Small intestine (tissue), 7 donors: ENCODE measurements around the gene TMEM131. TPM values are rescaled to one million over a fixed set of nuclear protein-coding genes. Genes with fewer than 3 reads are reported as not detected.
"Not testable (repeated sequence)": the region's sequence is repeated elsewhere in the genome, so short reads cannot be mapped to it uniquely, and the experiment has no call there.

Experiments used
- DNase-seq, 2 donors: peaks; one replicate each; pipeline versions ENCODE4 v3.0.0 to v3.0.0-alpha.2; 2013
- FAIRE-seq: peaks from 2 replicates; lab custom pipeline; 2012; peaks lifted over from hg19 to GRCh38; lab: Jason Lieb, UNC
- H3K27ac ChIP-seq, 3 donors: one replicate each; pipeline ENCODE4 v1.5.1; 2013; ENCODE audit warnings: low read length in 2 of 3, mild to moderate bottlenecking in 2 of 3, control low read depth in 1 of 3, inconsistent platforms in 1 of 3, low read depth in 1 of 3, moderate library complexity in 1 of 3
- H3K27me3 ChIP-seq, 3 donors: one replicate each; pipeline ENCODE4 v1.6.1; 2013; ENCODE audit warnings: low read length in 3 of 3, inconsistent platforms in 1 of 3; ENCODE audit not compliant: control insufficient read depth in 3 of 3, insufficient read depth in 3 of 3
- H3K36me3 ChIP-seq, 3 donors: one replicate each; pipeline ENCODE4 v1.6.1; 2013; ENCODE audit warnings: low read length in 3 of 3, inconsistent platforms in 1 of 3, low read depth in 1 of 3, mild to moderate bottlenecking in 1 of 3, moderate library complexity in 1 of 3; ENCODE audit not compliant: control insufficient read depth in 3 of 3, insufficient read depth in 2 of 3
- H3K4me1 ChIP-seq, 3 donors: one replicate each; pipeline ENCODE4 v1.6.1; 2013; ENCODE audit warnings: low read length in 2 of 3, inconsistent platforms in 1 of 3, low read depth in 1 of 3, mild to moderate bottlenecking in 1 of 3, moderate library complexity in 1 of 3; ENCODE audit not compliant: control insufficient read depth in 3 of 3, insufficient read depth in 2 of 3
- H3K4me3 ChIP-seq, 3 donors: one replicate each; pipeline ENCODE4 v1.5.1; 2013; ENCODE audit warnings: low read length in 3 of 3, control low read depth in 1 of 3, inconsistent platforms in 1 of 3, low read depth in 1 of 3, mild to moderate bottlenecking in 1 of 3, moderate library complexity in 1 of 3
- H3K9me3 ChIP-seq, 2 donors: one replicate each; pipeline ENCODE4 v1.6.1; 2013; ENCODE audit warnings: low read depth in 1 of 2, low read length in 1 of 2; ENCODE audit not compliant: control insufficient read depth in 2 of 2, insufficient read depth in 1 of 2
- WGBS, 3 donors: extraction: QIAGEN DNeasy Blood & Tissue Kit; methylation state at CpG; one replicate each; pipeline ENCODE4 v1.1.7; 2013; 5-methylcytosine and 5-hydroxymethylcytosine counted together
- polyA plus RNA-seq, 4 donors: library from polyadenylated mRNA; stranded (reverse) in 3 of 4; unstranded in 1 of 4; fragments of 200-250 nt in 3 of 4; fragments of 120-200 nt in 1 of 4; gene quantifications; one replicate each; pipeline versions ENCODE4 v1.2.1 to v1.2.3, GENCODE V29; 2013
- donor health status: healthy with polysubstance abuse.
- donor health status: control.
- donor health status: control.
- donor health status: Bipolar disorder and iron deficiency.
- donor health status: healthy.

Gene TMEM131
- polyA plus RNA-seq, 4 donors = 6.5 to 47.7 (median 13.8) TPM

DNA sequence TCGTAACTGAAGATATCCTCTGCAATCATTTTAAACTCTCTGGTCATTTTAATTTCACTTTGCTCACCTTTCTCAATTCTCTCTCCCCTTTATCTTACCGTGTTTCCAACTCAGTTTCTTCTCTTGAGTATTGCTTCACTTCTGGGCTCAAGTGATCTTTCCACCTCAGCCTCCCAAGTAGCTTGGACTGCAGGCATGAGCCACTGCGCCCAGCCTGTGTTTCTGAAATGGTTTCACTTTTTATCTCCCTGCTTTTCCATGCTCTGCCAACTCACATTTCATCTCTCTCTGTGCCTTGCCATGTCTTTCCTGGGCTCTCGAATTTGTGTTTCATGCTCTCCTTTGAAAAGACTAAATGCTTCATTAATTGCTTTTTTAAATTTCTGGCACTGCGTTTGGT lies 30.5 kb upstream of the TMEM131 start:
- no peak for FAIRE-seq
- peaks cover 0 to 3% (median 0%) of the 10 kb centered on the region in 3 donors for H3K27me3 ChIP-seq
- H3K27ac ChIP-seq = no peak overlapping the region
- H3K36me3 ChIP-seq = no peaks in the 10 kb centered on the region
- no peak overlapping the region for H3K4me3 ChIP-seq
- DNase-seq = peak; percentile 11 to 63
- WGBS, 3 donors = 25 to 49% (median 30%) methylated on average over 5 of the region's 5 CpGs
- H3K4me1 ChIP-seq = no peaks in the 10 kb centered on the region
- H3K9me3 ChIP-seq = no peaks in the 10 kb centered on the region

DNA sequence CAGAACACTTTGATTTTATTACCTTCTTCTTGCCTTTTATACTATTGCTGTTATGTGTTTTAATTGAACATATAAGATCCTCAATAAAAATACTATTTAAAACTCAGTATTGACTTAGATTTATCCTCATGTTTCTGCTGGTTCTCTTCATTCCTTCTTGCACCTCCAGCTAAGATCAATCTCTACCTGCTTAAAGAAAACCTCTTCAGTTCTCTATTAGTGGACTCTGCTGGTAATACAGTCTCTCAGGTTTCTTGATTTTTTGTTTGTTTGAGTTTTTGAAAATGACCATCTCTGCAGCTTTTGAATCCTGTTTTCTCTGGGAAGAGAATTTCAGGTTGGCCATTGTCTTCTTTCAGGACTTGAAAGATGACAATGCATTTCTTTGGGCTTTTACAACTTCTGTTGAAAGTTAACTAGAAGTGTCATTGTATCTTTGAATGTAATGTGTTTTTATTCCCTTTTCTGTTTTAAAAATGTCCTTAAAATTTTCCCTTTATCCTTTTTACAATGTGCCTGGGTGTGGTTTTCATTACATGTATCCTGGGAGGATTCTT lies 29.8 kb upstream of the TMEM131 start:
- peaks cover 0 to 3% (median 0%) of the 10 kb centered on the region in 3 donors for H3K27me3 ChIP-seq
- H3K27ac ChIP-seq = no peak overlapping the region
- H3K4me1 ChIP-seq = no peaks in the 10 kb centered on the region
- no peaks in the 10 kb centered on the region for H3K9me3 ChIP-seq
- FAIRE-seq (no peak), DNase-seq (no peak)
- H3K36me3 ChIP-seq = no peaks in the 10 kb centered on the region
- no peak overlapping the region for H3K4me3 ChIP-seq

DNA sequence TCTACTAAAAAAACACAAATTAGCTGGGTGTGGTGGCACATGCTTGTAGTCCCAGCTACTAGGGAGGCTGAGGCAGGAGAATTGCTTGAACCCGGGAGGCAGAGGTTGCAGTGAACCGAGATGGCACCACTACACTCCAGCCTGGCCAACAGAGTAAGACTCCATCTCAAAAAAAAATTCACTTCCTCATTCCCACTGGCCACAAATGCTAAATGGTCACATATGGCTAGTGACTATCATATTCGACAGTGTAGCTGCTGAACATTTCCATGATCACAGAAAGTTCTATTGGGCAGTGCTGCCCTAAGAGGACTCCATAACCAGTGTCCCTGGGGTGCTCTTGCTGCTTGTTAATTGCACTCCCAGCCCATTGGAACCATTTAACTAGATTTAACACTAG lies 26.3 kb upstream of the TMEM131 start:
- WGBS, 3 donors = 86 to 98% (median 95%) methylated on average over 3 of the region's 3 CpGs
- H3K4me1 ChIP-seq, H3K27ac ChIP-seq: not testable (repeated sequence)

DNA sequence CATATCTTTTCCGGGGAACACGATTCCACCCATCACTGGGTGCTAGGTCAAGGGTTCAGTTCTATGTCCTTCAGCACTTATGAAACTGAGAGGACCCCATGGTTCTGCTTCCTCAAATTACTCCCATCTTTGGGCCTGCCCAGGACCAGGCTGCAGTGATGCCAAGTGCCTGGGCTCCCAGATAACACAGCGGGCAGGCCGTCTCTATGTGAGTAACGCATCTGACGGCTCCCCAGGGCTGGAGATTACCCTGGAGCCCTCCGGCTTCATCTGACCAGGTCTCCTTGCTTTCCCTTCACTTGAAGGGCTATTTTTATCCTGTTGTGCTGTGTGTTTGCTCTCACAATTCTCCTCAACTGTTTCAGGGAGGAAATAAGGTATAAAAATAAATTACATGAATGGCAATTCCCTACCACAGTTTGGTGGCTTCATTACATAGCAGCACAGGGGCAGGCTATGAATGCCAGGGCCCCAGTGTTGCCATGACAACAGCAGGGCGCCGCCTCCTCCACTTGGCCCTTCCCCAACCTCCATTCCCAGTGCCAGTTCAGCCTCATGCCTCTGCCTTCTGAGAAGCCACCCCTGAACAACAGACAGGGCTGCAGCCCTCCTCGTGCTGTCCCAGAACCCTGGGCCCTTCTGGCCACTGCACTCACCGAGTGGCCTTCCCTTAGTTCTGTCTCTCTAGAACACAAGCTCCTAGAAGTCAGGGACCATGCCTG lies 25.4 kb upstream of the TMEM131 start:
- Histone ChIP-seq H3K36me3 (no peaks in the 10 kb centered on the region), H3K4me1 (peaks cover 0 to 4% (median 0%) of the 10 kb centered on the region in 3 donors), H3K27ac (no peak overlapping the region), H3K9me3 (peaks cover 0 to 3% of the 10 kb centered on the region in 2 donors), H3K27me3 (no peaks in the 10 kb centered on the region), H3K4me3 (no peak overlapping the region)
- WGBS, 3 donors = 84 to 90% (median 89%) methylated on average over 11 of the region's 11 CpGs
- FAIRE-seq (no peak), DNase-seq (no peak)

More for the DNA sequence above, 26.3 kb upstream of the TMEM131 start:
- DNase-seq, H3K27me3 ChIP-seq, H3K4me3 ChIP-seq, FAIRE-seq, H3K36me3 ChIP-seq, H3K9me3 ChIP-seq: not testable (repeated sequence)

DNA sequence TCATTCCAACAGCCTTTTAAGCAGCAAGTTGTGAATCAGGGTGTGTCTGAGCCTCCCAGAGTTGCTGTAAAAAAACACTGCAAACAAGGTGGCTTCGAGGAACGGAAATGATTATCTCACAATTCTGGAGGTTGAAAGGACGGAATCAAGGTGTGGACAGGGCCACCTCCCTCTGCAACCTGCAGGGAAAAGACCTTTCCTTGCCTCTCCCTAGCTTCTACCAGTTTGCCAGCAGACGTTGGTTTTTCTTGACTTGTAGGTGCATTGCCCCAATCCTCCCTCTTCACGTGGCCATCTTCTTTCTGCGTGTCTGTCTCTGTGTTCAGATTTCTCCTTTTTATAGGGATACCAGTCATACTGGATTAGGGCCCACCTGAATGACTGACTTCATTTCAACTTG lies 24.8 kb upstream of the TMEM131 start:
- Histone ChIP-seq H3K27me3 (no peaks in the 10 kb centered on the region), H3K27ac (no peak overlapping the region), H3K4me1 (peaks cover 0 to 4% (median 0%) of the 10 kb centered on the region in 3 donors), H3K36me3 (no peaks in the 10 kb centered on the region), H3K9me3 (peaks cover 0 to 3% of the 10 kb centered on the region in 2 donors), H3K4me3 (no peak overlapping the region)
- no peak for FAIRE-seq
- peak; percentile 19 to 77 for DNase-seq
- WGBS, 3 donors = 33 to 72% (median 56%) methylated on average over 6 of the region's 6 CpGs

DNA sequence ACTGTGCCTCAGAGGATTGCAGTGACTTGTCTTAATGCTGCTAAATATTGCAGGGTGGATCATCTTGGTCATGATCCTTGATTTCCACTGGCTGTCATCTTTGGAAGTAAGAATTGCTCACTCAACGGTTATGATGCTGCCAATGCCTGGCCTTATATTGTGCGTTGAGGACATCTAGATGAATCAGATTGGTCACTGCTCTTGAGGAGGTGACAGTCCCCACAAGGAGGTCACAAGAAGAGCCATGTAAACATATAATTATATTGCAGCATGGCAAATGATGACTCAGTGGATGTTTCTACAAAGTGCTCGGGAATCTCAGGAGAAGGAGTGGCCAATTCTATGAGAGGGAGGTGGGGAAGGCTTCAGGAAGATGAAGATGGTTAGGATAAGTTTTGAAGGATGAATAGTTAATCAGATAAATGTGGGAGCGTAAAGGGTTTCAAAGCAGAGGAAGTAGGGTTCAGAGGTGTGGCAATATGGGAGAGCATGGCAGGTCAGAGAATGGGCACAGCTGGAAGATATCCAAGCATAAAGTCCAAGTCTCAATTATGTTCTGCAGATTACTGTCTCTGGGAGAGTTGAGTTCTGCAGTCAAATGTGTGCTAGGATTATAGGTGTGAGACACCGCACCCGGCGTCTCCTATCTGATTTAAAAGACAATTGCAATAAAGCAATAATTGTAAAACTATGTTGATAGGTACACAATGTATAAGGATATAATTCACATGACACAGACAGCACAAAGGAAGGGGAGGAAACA lies 21.3 kb upstream of the TMEM131 start:
- 30 to 66% (median 39%) methylated on average over 7 of the region's 7 CpGs for WGBS, 3 donors
- H3K27ac ChIP-seq = no peak overlapping the region
- peaks cover 0 to 4% (median 0%) of the 10 kb centered on the region in 3 donors for H3K4me1 ChIP-seq
- H3K36me3 ChIP-seq = no peaks in the 10 kb centered on the region
- FAIRE-seq = no peak
- peaks cover 0 to 3% of the 10 kb centered on the region in 2 donors for H3K9me3 ChIP-seq
- peak; percentile 65 to 97 for DNase-seq
- H3K27me3 ChIP-seq = no peaks in the 10 kb centered on the region
- H3K4me3 ChIP-seq = no peak overlapping the region

DNA sequence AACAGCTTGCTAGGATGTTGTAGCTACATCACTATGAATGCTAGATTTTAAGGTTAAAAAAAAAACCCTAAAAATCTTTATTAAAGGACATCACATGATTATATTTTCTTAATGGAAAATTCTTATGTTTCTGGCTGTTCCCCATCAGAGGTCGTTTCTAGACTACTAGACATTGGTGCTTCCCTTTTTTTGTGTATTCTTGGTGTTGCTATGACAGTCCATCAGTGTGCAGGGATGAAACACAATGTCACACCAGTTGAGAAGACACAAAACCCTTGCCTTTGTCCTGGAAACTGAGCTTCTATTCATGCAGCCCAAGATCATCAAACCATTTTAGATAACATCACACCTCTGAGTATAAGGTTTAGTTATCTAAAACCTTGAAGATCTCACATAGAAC lies 19.9 kb upstream of the TMEM131 start:
- no peak for FAIRE-seq

DNA sequence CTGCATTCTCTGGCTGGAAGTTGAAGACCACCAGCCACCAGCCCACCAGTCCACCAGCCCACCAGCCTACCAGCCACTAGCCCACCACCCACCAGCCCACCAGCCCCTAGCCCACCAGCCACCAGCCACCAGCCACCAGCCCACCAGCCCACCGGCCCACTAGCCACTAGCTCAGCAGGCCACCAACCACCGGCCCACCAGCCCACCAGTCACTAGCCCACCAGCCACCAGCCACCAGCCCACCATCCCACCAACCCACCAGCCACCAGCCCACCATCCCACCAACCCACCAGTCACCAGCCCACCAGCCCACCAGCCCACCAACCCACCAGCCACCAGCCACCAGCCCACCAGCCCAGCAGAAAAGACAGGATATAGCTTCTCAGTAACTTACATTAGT lies 18.6 kb upstream of the TMEM131 start:
- Histone ChIP-seq H3K36me3 (no peaks in the 10 kb centered on the region), H3K27me3 (no peaks in the 10 kb centered on the region), H3K27ac (no peak overlapping the region), H3K4me3 (no peak overlapping the region), H3K4me1 (peaks cover 0 to 2% (median 0%) of the 10 kb centered on the region in 3 donors), H3K9me3 (peaks cover 0 to under 1% of the 10 kb centered on the region in 2 donors)
- 92 to 95% methylated on average over 2 of the region's 2 CpGs; no CpG with 5 or more reads in 1 of the 3 donors for WGBS, 3 donors
- DNase-seq (no peak), FAIRE-seq (no peak)

More for the DNA sequence above, 19.9 kb upstream of the TMEM131 start:
- peaks cover 0 to 3% of the 10 kb centered on the region in 2 donors for H3K9me3 ChIP-seq
- peaks cover 0 to 4% (median 0%) of the 10 kb centered on the region in 3 donors for H3K4me1 ChIP-seq
- H3K27me3 ChIP-seq = no peaks in the 10 kb centered on the region
- DNase-seq = no peak
- 54 to 72% (median 55%) methylated on average over 1 of the region's 1 CpG for whole genome bisulfite sequencing, 3 donors
- H3K27ac ChIP-seq = no peak overlapping the region
- H3K36me3 ChIP-seq = no peaks in the 10 kb centered on the region
- no peak overlapping the region for H3K4me3 ChIP-seq
